CD4-positive, alpha-beta memory T cell (primary cell): Measurements from ENCODE around the gene VEZT. TPM values are rescaled to one million over a fixed set of nuclear protein-coding genes. Genes with fewer than 3 reads are reported as not detected.

Experiments used
- microRNA-seq: library from miRNA; unstranded; fragments of <30 nt; microRNA quantifications from one replicate; pipeline ENCODE4 v1.2.0, GENCODE V29; 2021; ENCODE audit warnings: borderline replicate concordance, borderline number of aligned reads, borderline microRNAs expressed, mixed read lengths
- polyA plus RNA-seq, 2 donors: library from polyadenylated mRNA; unstranded; fragments of 300-500 nt; fragmentation: Illumina TruSeq; gene quantifications; one replicate each; pipeline ENCODE4 v1.2.3, GENCODE V29; 2021
- total RNA-seq, 2 experiments: library from RNA; stranded (reverse); gene quantifications; one replicate each; pipeline ENCODE4 v1.2.3, GENCODE V29; 2021

VEZT gene
- total and polyA plus RNA-seq, 4 experiments from 2014 or later: 22.3 to 49.4 (median 34.9) TPM

Small RNAs within 50 kb of the gene (microRNA-seq; reads per million reads assigned to microRNA genes)
- gene MIR331 (63.0 reads per million, percentile 62 among the genes with 10 or more reads in this experiment), gene MIR3685 (not detected)

Other genes starting within 250 kb of the VEZT start
- 10 to 100 TPM; 55.5 to 61.5 TPM for gene NDUFA12, start 214.1 kb upstream of the VEZT start, total RNA-seq
- gene NDUFA12, start 214.1 kb upstream of the VEZT start, polyA plus RNA-seq: 100 to 1,000 TPM; 279 to 557 TPM
- gene NR2C1, start 144.2 kb upstream of the VEZT start, total RNA-seq: 10 to 100 TPM; 45.4 to 55.4 TPM
- gene NR2C1, start 144.2 kb upstream of the VEZT start, polyA plus RNA-seq: 10 to 100 TPM in 1 of 2 donors, 1 to 10 TPM in 1; 8.5 to 13.7 TPM
- under 1 TPM; 0.69 to 0.70 TPM for gene FGD6, start 340 bp upstream of the VEZT start, total RNA-seq
- gene FGD6, start 340 bp upstream of the VEZT start, polyA plus RNA-seq: under 1 TPM in 1 of 2 donors, not detected in 1; 0.16 TPM